Measurements from ENCODE around the gene TEX22. TPM values are rescaled to one million over a fixed set of nuclear protein-coding genes. Genes with fewer than 3 reads are reported as not detected.

Gene TEX22
- total and polyA plus RNA-seq, 2 donors (not counting 1 experiment from before 2014, with no cell fraction given), result 1.7 to 7.0 TPM

DNA sequence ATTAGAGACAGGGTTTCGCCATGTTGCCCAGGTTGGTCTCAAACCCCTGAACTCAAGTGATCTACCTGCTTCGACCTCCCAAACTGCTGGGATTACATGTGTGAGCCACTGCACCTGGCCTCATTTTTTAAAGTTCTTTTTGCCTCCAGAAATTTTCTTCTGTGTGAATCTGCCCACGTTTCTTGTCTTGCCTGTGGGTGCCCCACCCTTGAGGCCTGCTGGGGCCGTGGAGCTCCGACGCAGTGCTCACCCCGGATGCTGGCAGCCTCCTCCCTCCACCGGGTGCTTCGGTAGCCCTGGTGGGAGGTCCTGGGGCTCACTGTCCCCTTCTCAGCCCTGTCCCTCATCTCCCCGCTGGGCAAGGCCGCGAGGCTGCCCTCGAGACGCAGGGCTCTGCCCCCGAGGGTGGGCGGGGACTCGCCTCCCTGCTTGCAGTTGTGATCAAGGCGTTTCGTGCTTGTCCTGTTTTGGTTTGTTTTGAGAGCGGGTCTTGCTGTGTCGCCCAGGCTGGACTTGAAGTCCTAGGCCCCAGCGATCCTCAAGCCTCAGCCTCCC is 56.8 kb downstream of the TEX22 start:
- TF ChIP-seq, protein P1, sequence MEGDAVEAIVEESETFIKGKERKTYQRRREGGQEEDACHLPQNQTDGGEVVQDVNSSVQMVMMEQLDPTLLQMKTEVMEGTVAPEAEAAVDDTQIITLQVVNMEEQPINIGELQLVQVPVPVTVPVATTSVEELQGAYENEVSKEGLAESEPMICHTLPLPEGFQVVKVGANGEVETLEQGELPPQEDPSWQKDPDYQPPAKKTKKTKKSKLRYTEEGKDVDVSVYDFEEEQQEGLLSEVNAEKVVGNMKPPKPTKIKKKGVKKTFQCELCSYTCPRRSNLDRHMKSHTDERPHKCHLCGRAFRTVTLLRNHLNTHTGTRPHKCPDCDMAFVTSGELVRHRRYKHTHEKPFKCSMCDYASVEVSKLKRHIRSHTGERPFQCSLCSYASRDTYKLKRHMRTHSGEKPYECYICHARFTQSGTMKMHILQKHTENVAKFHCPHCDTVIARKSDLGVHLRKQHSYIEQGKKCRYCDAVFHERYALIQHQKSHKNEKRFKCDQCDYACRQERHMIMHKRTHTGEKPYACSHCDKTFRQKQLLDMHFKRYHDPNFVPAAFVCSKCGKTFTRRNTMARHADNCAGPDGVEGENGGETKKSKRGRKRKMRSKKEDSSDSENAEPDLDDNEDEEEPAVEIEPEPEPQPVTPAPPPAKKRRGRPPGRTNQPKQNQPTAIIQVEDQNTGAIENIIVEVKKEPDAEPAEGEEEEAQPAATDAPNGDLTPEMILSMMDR (IDR thresholded peaks at IDR 0.05), result no peak
- TF ChIP-seq EZH2 (IDR thresholded peaks at IDR 0.05; ENCODE audit: borderline replicate concordance, insufficient read depth, low read depth, low read length, poor library complexity, severe bottlenecking), result no peak
- H3K27me3 ChIP-seq (replicated peaks in 1 of 4; ENCODE audit: control extremely low read depth in 1 of 4, control insufficient read depth in 3 of 4, insufficient read depth in 4 of 4, low read length in 3 of 4), result no peaks in the 10 kb centered on the region
- H3K79me2 ChIP-seq (ENCODE audit: control insufficient read depth, insufficient read depth, low read length), result peaks cover 4% of the 10 kb centered on the region
- 97% methylated on average over 21 of the region's 22 CpGs for WGBS (ENCODE audit: insufficient coverage)
- H2AFZ ChIP-seq (ENCODE audit: insufficient read depth, low read depth, low read length, poor library complexity, severe bottlenecking), result no peak overlapping the region
- POLR2A ChIA-PET, result no interaction called here
- DNase-seq (no peak), ATAC-seq (ENCODE audit: low read depth) (no peak)
- no peak overlapping the region for H3K27ac ChIP-seq (ENCODE audit: low read length in 2 of 2)
- H3K4me3 Mint-ChIP-seq, result no peak overlapping the region
- intact Hi-C loops (cut with micrococcal nuclease), result no loop called here
- H3K4me2 ChIP-seq (replicated peaks; ENCODE audit: low read depth, low read length, poor library complexity, severe bottlenecking), result no peak overlapping the region
- no peaks in the 10 kb centered on the region for H3K4me1 ChIP-seq (ENCODE audit: control insufficient read depth in 2 of 2, insufficient read depth in 2 of 2, low read length in 2 of 2)
- no peaks in the 10 kb centered on the region for H3K27me3 Mint-ChIP-seq
- peaks cover 0 to 43% of the 10 kb centered on the region in 2 experiments for H3K36me3 ChIP-seq (replicated peaks in 1 of 2; ENCODE audit: control extremely low read depth in 1 of 2, control insufficient read depth in 1 of 2, extremely low read depth in 1 of 2, insufficient read depth in 2 of 2, low read length in 1 of 2)
- H3K27ac Mint-ChIP-seq, result no peak overlapping the region
- no peak overlapping the region for H3K9ac ChIP-seq (ENCODE audit: low read length)
- H3K9me3 ChIP-seq (ENCODE audit: control extremely low read depth in 1 of 3, control insufficient read depth in 2 of 3, insufficient read depth in 1 of 3, low read length in 2 of 3), result no peaks in the 10 kb centered on the region
- CTCF ChIA-PET, result no interaction called here
- no peak overlapping the region for H3K4me3 ChIP-seq (ENCODE audit: control extremely low read depth in 1 of 5, extremely low read depth in 1 of 5, insufficient read depth in 1 of 5, low read depth in 2 of 5, low read length in 4 of 5)
- H3K9me3 Mint-ChIP-seq (ENCODE audit: insufficient read depth), result no peaks in the 10 kb centered on the region
- peaks cover 16% of the 10 kb centered on the region for H4K20me1 ChIP-seq (ENCODE audit: control insufficient read depth, insufficient read depth, low read length, poor library complexity, severe bottlenecking)
- H3K4me1 Mint-ChIP-seq, result no peaks in the 10 kb centered on the region

DNA sequence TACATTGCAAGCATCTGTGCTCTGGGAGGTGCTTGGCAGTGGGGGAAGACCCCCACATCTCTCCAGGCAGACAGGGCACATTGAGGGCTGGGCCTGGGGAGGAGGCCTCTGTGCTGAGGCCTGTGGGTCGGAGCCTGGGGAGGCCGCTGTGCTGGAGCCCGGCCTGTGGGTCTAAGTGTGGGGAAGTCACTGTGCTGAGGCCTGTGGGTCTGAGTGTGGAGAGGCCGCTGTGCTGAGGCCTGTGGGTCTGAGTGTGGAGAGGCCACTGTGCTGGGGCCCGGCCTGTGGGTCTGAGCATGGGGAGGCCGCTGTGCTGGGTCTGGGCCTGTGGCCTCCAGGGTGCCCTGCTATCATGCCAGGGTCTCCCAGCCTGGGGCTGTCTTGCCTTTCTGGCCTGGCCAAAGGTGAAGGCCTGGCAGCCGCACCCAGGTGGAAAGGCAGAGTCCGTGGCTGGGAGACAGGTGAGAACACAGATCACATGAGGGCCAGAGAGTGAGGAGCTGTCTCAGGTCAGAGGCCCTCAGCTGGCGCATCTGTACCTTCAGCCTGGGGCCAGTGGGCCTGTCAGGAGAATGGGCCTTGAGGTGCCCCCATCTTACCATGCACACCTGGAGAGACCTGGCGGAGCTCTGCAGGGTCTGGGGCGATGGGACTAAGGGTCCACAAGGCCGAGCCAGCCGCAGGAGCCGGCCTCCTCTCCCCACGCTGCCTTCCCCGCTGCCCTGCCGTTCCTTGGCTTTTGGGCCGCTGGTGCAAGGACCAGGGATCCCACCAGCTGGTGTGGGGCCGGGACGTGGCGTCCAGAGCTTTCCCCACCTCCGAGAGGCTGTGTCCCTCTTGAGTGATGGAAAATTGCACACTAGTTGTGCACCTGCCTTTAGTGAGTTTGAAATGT is 57.7 kb downstream of the TEX22 start:
- Histone ChIP-seq H4K20me1 (ENCODE audit: control insufficient read depth, insufficient read depth, low read length, poor library complexity, severe bottlenecking) (peaks cover 16% of the 10 kb centered on the region), H3K4me3 (ENCODE audit: control extremely low read depth in 1 of 5, extremely low read depth in 1 of 5, insufficient read depth in 1 of 5, low read depth in 2 of 5, low read length in 4 of 5) (no peak overlapping the region), H3K27me3 (replicated peaks in 1 of 4; ENCODE audit: control extremely low read depth in 1 of 4, control insufficient read depth in 3 of 4, insufficient read depth in 4 of 4, low read length in 3 of 4) (no peaks in the 10 kb centered on the region), H3K4me1 (ENCODE audit: control insufficient read depth in 2 of 2, insufficient read depth in 2 of 2, low read length in 2 of 2) (no peaks in the 10 kb centered on the region), H3K36me3 (replicated peaks in 1 of 2; ENCODE audit: control extremely low read depth in 1 of 2, control insufficient read depth in 1 of 2, extremely low read depth in 1 of 2, insufficient read depth in 2 of 2, low read length in 1 of 2) (peaks cover 0 to 44% of the 10 kb centered on the region in 2 experiments), H3K9me3 (ENCODE audit: control extremely low read depth in 1 of 3, control insufficient read depth in 2 of 3, insufficient read depth in 1 of 3, low read length in 2 of 3) (no peaks in the 10 kb centered on the region), H3K9ac (ENCODE audit: low read length) (no peak overlapping the region), H3K4me2 (replicated peaks; ENCODE audit: low read depth, low read length, poor library complexity, severe bottlenecking) (no peak overlapping the region), H3K79me2 (ENCODE audit: control insufficient read depth, insufficient read depth, low read length) (peaks cover 4% of the 10 kb centered on the region), H3K27ac (ENCODE audit: low read length in 2 of 2) (no peak overlapping the region), H2AFZ (ENCODE audit: insufficient read depth, low read depth, low read length, poor library complexity, severe bottlenecking) (no peak overlapping the region)
- TF ChIP-seq, protein P1 (IDR thresholded peaks at IDR 0.05), result no peak
- TF ChIP-seq EZH2 (IDR thresholded peaks at IDR 0.05; ENCODE audit: borderline replicate concordance, insufficient read depth, low read depth, low read length, poor library complexity, severe bottlenecking), result no peak
- ATAC-seq (ENCODE audit: low read depth) (no peak), DNase-seq (no peak)
- ChIA-PET POLR2A (no interaction called here), CTCF (interaction anchor here (1.4 kb wide), 1 partner anchor 25 kb away, joined by 4 read pairs; no protein-coding TSS in a partner anchor)
- intact Hi-C loops (cut with micrococcal nuclease), result no loop called here
- Mint-ChIP-seq H3K27ac (no peak overlapping the region), H3K27me3 (no peaks in the 10 kb centered on the region), H3K4me3 (no peak overlapping the region), H3K4me1 (no peaks in the 10 kb centered on the region), H3K9me3 (ENCODE audit: insufficient read depth) (no peaks in the 10 kb centered on the region)
- WGBS (ENCODE audit: insufficient coverage), result 97% methylated on average over 22 of the region's 22 CpGs
